OCI-LY1 (cell line): ENCODE data around the gene ZNF76.
A peak's percentile ranks its signal among the peaks of the same experiment; 100 is the strongest.

Experiments used
- H2AFZ ChIP-seq: fragments of 200-600 bp; sonication (generic), shearing (Covaris generic); 2 replicates; pipeline ENCODE4 v1.6.0; 2014; ENCODE audit warnings: antibody characterized with exemption, mild to moderate bottlenecking, low read length
- H3F3A ChIP-seq: fragments of 200-600 bp; sonication (generic), shearing (Covaris generic); 2 replicates; pipeline ENCODE4 v1.6.0; 2014; ENCODE audit warnings: mild to moderate bottlenecking, antibody characterized with exemption, low read length, moderate library complexity; ENCODE audit not compliant: insufficient read depth
- H3K27ac ChIP-seq: fragments of 200-600 bp; sonication (generic); 2 replicates; pipeline ENCODE4 v1.5.1; 2014; ENCODE audit warnings: low read length, mixed run types, mild to moderate bottlenecking, low read depth; ENCODE audit not compliant: poor library complexity, severe bottlenecking
- H3K27me3 ChIP-seq: fragments of 200-600 bp; sonication (generic); 2 replicates; pipeline ENCODE4 v1.6.0; 2014; ENCODE audit warnings: antibody characterized with exemption, mild to moderate bottlenecking, low read length, moderate library complexity; ENCODE audit not compliant: insufficient read depth
- H3K36me3 ChIP-seq: fragments of 200-600 bp; sonication (generic); 2 replicates; pipeline ENCODE4 v1.6.1; 2014; ENCODE audit warnings: mild to moderate bottlenecking, antibody characterized with exemption, low read length, moderate library complexity, mixed read lengths; ENCODE audit not compliant: insufficient read depth
- H3K4me1 ChIP-seq: fragments of 200-600 bp; sonication (generic); 2 replicates; pipeline ENCODE4 v1.5.1; 2014; ENCODE audit warnings: mild to moderate bottlenecking, low read length, moderate library complexity; ENCODE audit not compliant: insufficient read depth, severe bottlenecking
- H3K4me2 ChIP-seq: fragments of 200-600 bp; sonication (generic), shearing (Covaris generic); 2 replicates; pipeline ENCODE4 v1.6.1; 2014; ENCODE audit warnings: low read length
- H3K4me3 ChIP-seq: fragments of 200-600 bp; sonication (generic); 2 replicates; pipeline ENCODE4 v1.5.1; 2014; ENCODE audit warnings: low read length, low read depth, mild to moderate bottlenecking, mixed read lengths; ENCODE audit not compliant: poor library complexity, severe bottlenecking
- H3K79me2 ChIP-seq: fragments of 200-600 bp; shearing (Covaris generic); 2 replicates; pipeline ENCODE4 v1.6.1; 2016; ENCODE audit warnings: mixed run types, low read length, mixed read lengths; ENCODE audit not compliant: insufficient read depth
- H3K9ac ChIP-seq: fragments of 200-600 bp; sonication (generic), shearing (Covaris generic); 2 replicates; pipeline ENCODE4 v1.6.1; 2014; ENCODE audit warnings: mild to moderate bottlenecking, low read length, mixed read lengths
- H3K9me2 ChIP-seq: fragments of 200-600 bp; sonication (generic), shearing (Covaris generic); 2 replicates; pipeline ENCODE4 v1.6.1; 2014; ENCODE audit warnings: low read depth, mild to moderate bottlenecking, low read length, mixed read lengths
- H3K9me3 ChIP-seq: fragments of 200-600 bp; shearing (Covaris generic); 2 replicates; pipeline ENCODE4 v1.6.1; 2014; ENCODE audit warnings: low read length, mixed read lengths
- H4K20me1 ChIP-seq: fragments of 200-600 bp; sonication (generic), shearing (Covaris generic); 2 replicates; pipeline ENCODE4 v1.6.0; 2016; ENCODE audit warnings: mild to moderate bottlenecking, low read length; ENCODE audit not compliant: insufficient read depth
- CTCF ChIP-seq: fragments of 200-600 bp; sonication (generic), shearing (Covaris generic); IDR thresholded peaks from 2 replicates; pipeline ENCODE4 v1.5.1; 2017; ENCODE audit warnings: mild to moderate bottlenecking, antibody characterized with exemption, low read length, moderate library complexity, mixed read lengths
- EZH2 ChIP-seq: fragments of 200-600 bp; sonication (generic), shearing (Covaris generic); IDR thresholded peaks from 2 replicates; pipeline ENCODE4 v1.8.0; 2017; ENCODE audit warnings: borderline replicate concordance, mixed run types, mild to moderate bottlenecking, antibody characterized with exemption, low read length, moderate library complexity, mixed read lengths

The ZNF76 gene

DNA sequence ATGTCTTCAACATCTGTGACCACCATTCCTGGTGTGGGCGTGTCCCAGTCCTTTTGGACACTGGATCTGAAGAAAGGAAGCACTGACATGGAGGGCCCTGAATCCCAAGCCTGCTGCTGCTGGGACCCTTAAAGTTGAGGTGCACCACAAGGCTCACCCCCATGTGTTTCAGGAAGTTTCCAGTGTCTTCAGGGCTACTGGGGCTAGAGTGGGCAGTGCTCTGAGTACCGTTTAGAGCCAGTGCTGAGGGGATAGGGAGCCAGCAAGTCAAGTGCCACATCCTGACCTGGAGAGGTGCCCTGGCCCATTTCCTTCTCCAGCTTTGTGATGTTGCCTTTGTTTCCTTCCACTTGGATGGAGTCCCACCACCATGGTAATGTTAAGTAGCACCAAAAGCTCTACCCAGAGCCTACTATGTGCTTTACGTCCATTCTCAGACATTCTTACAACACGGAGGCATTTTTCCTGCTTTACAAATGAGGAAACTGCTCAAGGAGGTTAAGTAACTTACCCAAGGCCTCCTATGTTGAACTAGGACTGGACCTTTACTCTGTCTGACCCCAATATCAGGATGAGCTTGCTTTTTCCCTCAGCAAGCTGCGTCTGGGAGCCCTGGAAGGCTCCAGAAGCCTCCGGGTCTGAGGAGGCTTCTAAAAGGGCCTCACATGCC, 37.5 kb downstream of the ZNF76 start:
- H3K9ac ChIP-seq: peak overlapping the region; percentile 31; the same call in 1 of the 2 replicates
- TF ChIP-seq CTCF (no peak), EZH2 (no peak)
- H3K9me2 ChIP-seq: no peaks in the 10 kb centered on the region
- peaks cover 45% of the 10 kb centered on the region for H3K4me1 ChIP-seq
- peak overlapping the region; percentile 33; the same call in 1 of the 2 replicates for H3K4me2 ChIP-seq
- no peaks in the 10 kb centered on the region for H4K20me1 ChIP-seq
- H3K27ac ChIP-seq: peak overlapping the region; percentile 56
- no peak overlapping the region for H3K4me3 ChIP-seq
- no peaks in the 10 kb centered on the region for H3K79me2 ChIP-seq
- H3K36me3 ChIP-seq: peaks cover 32% of the 10 kb centered on the region
- no peaks in the 10 kb centered on the region for H3K27me3 ChIP-seq
- H3K9me3 ChIP-seq: no peaks in the 10 kb centered on the region
- H2AFZ ChIP-seq: no peak overlapping the region
- no peaks in the 10 kb centered on the region for H3F3A ChIP-seq

DNA sequence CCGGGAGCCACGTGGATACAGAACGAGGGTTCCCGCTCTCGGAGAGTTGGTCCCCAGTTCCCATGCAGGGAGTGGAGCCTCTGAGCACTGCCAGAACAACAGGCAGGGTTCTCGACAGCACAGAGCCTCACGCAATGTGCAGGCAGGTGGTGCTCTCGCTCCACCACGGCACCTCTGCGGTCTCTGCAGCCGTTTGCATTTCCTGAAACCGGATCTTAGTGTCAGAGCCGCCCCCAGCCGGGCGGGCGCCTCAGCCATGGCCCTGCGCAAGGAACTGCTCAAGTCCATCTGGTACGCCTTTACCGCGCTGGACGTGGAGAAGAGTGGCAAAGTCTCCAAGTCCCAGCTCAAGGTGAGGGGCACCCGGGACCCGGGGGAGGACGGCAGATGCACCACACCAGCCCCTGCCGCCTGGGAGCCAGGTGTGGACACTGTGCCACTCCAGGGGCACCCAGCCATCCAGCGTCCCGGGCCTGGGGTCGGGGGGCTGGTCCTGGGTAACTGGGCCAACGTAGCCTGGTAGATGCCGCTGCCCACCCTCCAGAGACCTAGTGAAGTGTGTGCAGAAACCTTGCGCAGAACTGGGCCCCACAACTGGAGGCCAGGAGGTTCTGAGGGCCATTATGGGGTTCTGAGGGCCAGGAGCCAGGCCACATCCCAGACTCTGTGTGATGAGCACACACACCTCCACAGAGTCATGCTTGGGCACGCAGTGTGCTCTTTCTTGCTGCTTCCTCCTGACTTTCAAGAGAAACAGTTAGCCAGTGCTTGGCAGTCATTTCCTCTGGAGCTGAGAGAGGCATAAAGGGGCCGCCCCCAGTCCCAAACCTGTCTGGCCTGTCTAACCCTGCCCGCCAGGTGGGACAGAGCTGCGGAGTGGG, 38.3 kb downstream of the ZNF76 start, which contains the start of gene DEF6:
DEF6 (plus strand) TSS at position 218 of the 881 bp plus-strand sequence; CDS start at position 257, 39 bp downstream.
- Histone ChIP-seq H3K79me2 (no peaks in the 10 kb centered on the region), H3K4me3 (peak within 1 kb of the TSS; percentile 69), H3K27me3 (no peaks in the 10 kb centered on the region), H3F3A (no peaks in the 10 kb centered on the region), H3K27ac (peak within 1 kb of the TSS; percentile 74), H3K9me2 (no peaks in the 10 kb centered on the region), H3K9ac (peak within 1 kb of the TSS; percentile 79), H3K4me2 (peak within 1 kb of the TSS; percentile 78), H2AFZ (no peak within 1 kb of the TSS), H3K36me3 (peaks cover 28% of the 10 kb centered on the region), H3K4me1 (peaks cover 45% of the 10 kb centered on the region), H3K9me3 (no peaks in the 10 kb centered on the region), H4K20me1 (no peaks in the 10 kb centered on the region)
- TF ChIP-seq EZH2: no peak
- TF ChIP-seq CTCF: peak; percentile 88

DNA sequence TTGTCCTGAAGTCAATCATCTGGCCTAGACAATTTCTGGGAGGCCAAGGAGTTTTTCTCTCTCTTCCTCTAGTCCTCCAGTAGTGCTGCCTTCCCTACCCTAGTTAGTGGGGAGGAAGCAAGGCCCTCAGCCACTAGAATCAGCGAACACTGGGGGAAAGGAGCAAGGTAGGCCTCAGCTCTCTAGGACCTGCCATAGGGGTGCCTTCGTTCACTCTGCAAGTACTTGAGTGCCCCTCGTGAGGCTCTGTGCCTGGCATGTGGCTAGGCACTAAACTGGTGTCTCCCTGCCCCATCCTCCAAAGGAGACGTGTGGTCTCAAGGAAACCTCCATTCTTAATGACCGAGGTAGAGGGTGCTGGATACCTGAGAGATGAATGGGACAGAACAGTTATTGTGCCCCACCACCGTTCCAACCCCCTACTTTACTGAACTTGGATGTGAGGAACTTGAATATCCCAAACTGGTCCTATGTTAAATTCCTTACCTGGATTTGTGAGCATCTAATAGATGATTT, 39.1 kb downstream of the ZNF76 start:
- H3K4me3 ChIP-seq: peak overlapping the region; percentile 69
- no peak overlapping the region for H2AFZ ChIP-seq
- H3K9me3 ChIP-seq: no peaks in the 10 kb centered on the region
- no peaks in the 10 kb centered on the region for H4K20me1 ChIP-seq
- H3F3A ChIP-seq: no peaks in the 10 kb centered on the region
- H3K79me2 ChIP-seq: no peaks in the 10 kb centered on the region
- H3K9ac ChIP-seq: peak overlapping the region; percentile 79
- peak overlapping the region; percentile 74 for H3K27ac ChIP-seq
- no peaks in the 10 kb centered on the region for H3K9me2 ChIP-seq
- H3K4me1 ChIP-seq: peaks cover 53% of the 10 kb centered on the region
- no peaks in the 10 kb centered on the region for H3K27me3 ChIP-seq
- H3K36me3 ChIP-seq: peaks cover 20% of the 10 kb centered on the region
- H3K4me2 ChIP-seq: peak overlapping the region; percentile 78
- no peak for TF ChIP-seq CTCF
- TF ChIP-seq EZH2: no peak
